AG08395 (cell line): ENCODE data around the gene ZBTB47.

Source experiments
- DNase-seq: peaks from one replicate; pipeline ENCODE4 v3.0.0; 2012; ENCODE audit warnings: mixed read lengths, low spot score

ZBTB47 gene

DNA sequence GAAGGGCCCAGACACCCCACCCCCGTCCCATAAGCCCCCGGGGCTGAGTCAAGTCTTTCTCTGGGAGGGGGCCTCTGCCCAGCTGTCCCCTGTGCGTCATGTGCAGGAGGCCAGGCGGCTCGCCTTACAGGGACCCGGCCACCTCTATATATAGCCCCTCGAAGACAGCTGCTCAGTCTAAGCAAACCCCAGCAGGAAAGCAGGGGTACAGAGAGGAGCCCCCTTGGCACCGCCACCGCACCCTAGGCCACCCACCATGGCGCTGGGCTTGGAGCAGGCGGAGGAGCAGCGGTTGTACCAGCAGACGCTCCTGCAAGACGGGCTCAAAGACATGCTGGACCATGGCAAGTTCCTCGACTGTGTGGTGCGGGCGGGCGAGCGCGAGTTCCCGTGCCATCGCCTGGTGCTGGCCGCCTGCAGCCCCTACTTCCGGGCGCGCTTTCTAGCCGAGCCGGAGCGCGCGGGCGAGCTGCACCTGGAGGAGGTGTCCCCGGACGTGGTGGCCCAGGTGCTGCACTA, 31.9 kb downstream of the ZBTB47 start, which contains the start of gene KLHL40:
Gene KLHL40, plus strand, starts transcription at position 175 of the 519 bp plus-strand sequence. Its CDS starts 82 bp downstream, at position 257.
- DNase-seq, result no peak

DNA sequence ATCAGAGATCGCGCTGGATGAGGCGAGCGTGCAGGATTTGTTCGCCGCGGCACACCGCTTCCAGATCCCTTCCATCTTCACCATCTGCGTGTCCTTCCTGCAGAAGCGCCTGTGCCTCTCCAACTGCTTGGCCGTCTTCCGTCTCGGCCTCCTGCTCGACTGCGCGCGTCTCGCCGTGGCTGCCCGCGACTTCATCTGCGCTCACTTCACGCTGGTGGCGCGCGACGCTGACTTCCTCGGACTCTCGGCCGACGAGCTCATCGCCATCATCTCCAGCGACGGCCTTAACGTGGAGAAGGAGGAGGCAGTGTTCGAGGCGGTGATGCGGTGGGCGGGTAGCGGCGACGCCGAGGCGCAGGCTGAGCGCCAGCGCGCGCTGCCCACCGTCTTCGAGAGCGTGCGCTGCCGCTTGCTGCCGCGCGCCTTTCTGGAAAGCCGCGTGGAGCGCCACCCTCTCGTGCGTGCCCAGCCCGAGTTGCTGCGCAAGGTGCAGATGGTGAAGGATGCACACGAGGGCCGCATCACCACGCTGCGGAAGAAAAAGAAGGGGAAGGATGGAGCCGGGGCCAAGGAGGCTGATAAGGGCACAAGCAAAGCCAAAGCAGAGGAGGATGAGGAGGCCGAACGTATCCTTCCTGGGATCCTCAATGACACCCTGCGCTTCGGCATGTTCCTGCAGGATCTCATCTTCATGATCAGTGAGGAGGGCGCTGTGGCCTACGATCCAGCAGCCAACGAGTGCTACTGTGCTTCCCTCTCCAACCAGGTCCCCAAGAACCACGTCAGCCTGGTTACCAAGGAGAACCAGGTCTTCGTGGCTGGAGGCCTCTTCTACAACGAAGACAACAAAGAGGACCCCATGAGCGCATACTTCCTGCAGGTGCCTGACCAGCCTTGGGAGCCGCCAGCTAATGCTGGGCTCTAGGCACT, 32.7 kb downstream of the ZBTB47 start:
- DNase-seq, result no peak

DNA sequence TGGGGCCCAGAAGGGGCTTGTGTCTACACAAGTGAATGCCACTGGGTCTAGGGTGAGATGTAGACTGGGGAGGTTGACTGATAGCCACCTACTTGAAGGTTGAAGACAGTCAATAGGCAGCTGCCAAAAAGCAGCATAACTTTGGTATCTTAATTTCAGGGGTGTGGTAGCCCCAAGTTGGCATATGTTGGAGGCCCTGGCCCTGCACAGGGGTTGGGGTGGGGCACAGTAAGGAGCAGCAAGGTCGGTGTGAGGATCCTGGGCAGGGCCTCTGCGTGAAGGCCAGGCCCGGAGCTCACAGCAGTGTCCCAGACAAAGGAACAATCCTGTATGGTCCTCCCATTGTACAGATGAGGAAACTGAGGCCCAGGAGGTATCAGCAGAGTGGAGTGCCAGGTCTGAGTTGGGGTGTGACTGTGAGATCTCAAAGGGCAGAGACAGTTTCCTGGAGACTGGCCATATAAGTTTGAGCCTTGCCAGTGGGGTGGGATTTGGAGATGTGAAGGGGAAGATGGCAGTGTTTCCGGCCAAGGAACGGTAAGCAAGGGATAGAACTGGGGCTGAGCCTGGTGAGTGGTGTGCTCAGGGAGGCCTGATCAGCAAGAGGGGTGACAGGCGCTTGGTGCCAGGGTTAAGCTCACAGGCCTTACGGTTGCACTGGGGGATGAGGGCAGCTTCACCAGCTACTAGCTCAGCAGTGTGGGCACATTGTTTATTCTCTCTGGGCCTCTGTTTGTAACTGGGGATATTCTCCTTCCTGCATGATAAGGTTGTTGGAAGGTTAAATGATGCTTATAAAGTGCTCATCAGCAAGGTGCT, 33.5 kb downstream of the ZBTB47 start:
- DNase-seq, result no peak

DNA sequence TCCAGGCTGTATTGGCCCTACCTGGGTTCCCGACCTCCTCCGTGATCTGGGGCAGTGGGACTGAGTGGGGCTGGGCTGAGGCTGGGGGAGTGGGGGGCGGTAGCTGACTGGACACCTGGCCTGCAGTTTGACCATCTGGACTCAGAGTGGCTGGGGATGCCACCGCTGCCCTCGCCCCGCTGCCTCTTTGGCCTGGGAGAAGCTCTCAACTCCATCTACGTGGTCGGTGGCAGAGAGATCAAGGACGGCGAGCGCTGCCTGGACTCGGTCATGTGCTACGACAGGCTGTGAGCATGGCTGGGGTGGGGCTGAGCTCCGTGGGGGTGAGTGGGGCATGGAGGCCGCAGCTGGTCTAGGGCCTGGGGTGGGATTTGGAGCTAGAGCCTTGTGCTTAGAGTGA, 34.5 kb downstream of the ZBTB47 start:
- no peak for DNase-seq

DNA sequence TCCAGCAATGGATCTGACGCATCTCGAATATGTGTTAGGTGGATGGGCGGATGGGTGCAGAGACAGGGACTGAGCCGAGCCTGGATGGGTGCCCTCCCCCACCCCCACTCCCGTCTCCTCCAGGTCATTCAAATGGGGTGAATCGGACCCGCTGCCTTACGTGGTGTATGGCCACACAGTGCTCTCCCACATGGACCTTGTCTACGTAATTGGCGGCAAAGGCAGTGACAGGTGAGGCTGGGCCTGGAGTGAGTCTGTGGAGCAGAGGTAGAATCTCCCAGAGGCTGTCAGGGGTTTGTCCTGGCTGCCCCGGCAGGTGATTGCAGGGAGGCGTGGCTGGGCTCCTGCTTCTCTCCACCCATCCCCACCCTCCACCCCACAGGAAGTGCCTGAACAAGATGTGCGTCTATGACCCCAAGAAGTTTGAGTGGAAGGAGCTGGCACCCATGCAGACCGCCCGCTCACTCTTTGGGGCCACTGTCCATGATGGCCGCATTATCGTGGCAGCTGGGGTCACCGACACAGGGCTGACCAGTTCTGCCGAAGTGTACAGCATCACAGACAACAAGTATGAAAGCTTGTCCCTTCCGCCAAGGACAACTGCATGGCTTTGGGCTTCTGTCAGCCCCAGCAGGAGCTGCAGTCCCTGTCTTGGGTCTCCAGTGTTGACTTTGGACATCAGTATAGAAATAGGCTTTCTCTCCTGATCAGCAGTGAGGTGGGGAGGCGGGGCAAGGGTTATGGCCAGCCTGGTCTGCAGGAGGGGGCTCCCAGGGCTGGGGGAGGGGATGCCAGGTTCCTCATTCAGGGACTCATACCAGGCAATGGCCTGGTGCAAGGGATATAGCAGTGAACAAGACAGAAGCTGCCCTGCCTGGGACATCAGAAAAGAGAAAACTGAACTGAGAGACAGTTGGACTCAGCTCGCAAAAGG, 35.3 kb downstream of the ZBTB47 start:
- DNase-seq, result no peak

DNA sequence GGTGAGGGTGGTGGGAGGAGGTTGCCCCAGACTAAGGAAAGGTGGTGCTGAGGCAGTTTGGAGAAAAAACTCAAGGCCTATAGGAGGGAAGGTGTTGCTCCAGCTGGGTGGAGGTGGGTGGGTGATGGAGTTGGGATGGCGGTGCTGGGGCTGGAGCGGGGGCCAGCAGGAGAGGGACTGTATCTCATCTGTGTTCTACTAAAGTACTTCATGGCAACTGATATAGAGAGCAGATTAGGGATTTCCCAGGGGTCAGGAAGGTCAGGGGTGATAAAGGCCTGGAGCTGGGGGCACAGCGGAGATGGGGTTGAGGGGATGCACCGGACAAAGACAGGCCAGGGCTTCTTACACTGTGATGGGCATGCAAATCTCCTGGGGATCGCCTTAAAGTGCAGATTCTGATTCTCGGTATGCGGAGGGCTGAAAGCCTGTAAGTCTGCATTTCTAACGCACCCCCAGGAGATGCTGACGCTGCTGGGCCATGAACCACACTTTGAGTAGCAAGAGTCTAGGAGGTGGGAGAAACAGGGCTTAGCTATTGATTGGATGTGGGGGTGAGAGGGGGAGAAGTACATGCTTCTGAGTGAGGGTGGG, 36.0 kb downstream of the ZBTB47 start:
- DNase-seq, result no peak

DNA sequence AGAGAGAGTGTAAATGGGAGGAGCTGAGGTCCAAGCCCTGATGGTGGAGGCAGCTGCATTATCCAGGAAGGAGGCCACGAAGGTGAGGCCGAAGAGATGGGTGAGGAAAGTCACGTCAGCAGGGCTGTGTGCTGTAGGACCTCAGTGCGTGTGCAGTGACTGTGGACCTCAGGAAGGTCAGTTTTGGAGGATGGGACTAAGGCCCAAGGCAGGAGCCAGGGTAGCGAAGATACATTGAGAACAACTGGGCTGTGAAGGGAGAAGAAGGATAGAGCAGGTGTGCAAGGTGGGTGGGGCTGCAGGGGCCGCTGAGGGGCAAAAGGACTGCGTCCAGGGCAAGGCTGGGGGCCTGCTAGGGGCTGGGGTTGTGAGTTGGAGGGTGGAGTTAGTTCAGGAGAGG, 36.7 kb downstream of the ZBTB47 start:
- no peak for DNase-seq

DNA sequence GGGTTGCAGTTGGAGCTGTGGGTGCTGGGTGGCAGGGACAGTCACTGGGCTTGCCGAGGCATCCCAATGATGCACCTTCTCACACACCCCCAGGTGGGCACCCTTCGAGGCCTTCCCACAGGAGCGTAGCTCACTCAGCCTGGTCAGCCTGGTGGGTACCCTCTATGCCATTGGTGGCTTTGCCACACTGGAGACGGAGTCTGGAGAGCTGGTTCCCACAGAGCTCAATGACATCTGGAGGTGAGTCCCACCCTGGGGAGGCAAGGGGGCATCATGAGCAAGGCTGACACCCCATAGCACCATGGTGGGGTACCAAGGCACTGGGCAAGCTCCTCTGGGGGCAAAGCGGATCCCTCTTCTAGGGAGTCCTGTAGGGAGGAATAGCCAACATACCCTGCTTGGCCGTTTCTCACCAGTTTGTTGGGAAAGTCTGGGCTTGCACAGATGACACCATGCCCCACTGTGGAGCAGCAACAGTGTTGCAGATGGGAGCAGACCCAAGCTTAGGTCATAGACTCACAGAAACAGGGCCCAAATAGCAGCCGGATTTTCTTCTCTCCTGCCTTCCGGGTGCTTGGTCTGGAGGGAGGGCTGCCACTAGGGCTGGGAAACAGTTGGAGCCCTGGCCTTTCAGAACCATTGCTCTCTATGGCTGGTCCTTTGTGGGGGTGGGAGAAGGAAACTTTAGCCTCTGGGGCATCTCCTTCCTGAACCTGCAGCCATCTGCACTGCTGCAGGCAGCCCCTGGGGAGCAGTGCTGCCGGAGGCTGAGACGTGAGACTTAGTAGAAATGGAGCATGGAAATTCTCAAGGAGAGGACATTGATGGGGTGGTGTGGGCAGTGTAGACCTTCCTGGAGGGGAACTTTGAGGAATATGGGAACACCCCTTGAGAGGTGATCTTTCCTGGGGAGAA, 37.5 kb downstream of the ZBTB47 start:
- no peak for DNase-seq

DNA sequence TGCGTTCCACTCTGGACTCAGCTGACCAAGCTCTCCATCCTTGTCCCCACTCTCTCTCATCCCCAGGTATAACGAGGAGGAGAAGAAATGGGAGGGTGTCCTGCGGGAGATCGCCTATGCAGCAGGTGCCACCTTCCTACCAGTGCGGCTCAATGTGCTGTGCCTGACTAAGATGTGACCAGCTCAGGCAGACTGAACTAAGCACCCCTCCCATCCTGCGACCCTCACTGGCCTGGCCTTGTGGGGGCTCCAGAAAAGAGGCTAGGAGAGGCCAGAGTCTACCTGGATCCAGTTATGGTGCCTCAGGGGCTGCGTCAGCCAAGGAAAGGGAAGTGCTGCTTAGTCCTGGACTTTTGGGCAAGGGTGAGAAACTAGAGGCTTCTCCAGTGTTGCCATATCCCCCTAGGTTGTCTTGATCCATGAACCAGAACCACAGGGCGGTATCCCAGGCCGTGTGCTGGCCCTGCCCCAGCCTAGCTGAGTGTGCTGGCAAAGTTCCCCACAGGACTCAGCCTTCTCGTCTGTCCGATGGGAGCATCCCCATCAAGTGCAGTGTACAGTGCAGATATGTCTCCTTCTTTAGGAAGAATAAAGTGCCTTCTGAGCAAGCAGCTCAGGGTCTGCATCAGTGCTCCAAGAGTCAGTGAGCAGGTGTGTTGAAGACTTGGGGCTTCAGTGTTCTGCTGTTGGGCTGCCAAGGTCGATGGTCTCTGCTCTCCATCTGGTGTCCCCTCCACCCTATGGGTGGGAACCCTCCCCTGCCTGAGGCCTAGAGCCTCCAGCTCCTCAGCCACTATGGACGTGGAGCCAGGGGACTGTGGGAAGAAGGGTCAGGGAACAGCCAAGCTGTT, 38.5 kb downstream of the ZBTB47 start:
- DNase-seq, result no peak

DNA sequence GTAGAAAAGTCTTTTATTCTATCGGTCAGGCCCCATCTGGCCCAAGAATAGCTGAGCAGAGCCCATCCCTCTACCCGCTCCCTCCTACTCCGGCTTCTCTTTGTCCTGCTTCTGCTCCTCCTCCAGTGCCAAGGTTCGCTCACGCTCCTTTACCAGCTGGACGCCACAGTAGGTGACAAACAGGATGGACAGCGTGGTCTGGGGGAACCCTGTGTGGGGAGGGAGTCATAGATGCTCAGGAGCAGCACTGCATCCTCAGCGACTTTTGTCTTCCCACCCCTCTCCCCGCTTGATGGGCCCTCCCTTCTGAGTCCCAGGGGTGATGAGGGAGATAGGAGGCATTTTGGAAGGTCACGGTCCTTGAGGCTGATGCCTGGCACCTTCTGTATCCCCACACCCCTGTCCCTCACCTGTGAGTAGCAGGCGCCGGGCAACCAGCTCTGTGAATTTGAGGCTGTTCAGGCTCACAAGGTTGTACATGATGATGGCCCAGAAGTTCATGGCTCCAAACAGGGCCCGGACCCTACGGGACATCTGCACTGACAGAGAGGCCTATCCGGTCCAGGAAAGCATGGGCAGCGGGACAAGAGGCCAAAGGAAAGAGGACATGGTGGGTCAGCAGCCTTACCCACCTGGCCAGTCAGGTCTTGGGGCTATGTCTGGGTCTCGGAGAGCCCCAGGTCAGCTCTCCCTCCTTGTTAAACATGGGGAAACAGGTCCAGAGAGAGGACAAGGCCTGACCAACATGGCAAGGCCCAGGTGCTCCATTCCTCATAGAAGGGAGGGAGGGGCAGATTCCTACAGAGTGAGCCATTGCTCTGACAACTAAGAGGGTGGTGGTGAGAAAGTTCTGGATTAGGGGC, 39.4 kb downstream of the ZBTB47 start:
- DNase-seq, result no peak

DNA sequence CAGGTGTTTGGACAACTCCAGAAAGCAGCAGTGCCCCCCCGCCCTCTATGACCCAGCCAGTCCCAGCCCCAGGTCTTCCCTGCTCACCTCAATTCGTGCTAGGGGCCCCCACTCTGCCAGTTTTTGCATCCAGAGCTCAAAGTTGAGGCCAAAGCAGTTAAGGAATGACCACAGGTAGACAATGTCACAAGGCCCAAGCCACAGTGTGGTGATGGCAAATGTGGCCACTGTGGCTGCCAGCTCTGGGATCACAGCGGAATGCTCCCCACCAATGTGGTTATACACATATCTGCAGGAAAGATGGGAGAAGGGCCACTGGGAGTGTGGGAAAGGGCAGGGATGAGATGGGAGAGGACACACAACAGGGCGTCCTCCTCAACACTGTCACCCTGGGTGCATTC, 40.0 kb downstream of the ZBTB47 start:
- no peak for DNase-seq

DNA sequence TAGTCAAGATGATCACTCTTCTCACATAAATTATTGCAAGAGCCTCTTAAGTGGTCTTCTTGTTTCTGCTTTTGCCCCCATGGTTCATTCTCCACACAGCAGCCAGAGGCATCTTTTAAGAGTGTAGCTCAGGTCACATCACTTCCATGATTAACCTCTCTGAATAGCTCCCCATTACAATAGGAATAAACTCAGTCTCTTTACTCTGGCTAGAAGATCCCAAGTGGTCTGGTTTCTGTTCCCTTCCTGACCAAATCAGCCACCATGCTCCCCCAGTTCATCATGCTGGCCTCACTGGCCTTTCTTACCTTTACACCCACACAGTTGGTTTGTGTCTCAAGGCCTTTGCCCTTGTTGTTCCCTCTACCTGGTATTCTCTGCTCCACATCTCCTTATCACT, 40.9 kb downstream of the ZBTB47 start:
- no peak for DNase-seq

DNA sequence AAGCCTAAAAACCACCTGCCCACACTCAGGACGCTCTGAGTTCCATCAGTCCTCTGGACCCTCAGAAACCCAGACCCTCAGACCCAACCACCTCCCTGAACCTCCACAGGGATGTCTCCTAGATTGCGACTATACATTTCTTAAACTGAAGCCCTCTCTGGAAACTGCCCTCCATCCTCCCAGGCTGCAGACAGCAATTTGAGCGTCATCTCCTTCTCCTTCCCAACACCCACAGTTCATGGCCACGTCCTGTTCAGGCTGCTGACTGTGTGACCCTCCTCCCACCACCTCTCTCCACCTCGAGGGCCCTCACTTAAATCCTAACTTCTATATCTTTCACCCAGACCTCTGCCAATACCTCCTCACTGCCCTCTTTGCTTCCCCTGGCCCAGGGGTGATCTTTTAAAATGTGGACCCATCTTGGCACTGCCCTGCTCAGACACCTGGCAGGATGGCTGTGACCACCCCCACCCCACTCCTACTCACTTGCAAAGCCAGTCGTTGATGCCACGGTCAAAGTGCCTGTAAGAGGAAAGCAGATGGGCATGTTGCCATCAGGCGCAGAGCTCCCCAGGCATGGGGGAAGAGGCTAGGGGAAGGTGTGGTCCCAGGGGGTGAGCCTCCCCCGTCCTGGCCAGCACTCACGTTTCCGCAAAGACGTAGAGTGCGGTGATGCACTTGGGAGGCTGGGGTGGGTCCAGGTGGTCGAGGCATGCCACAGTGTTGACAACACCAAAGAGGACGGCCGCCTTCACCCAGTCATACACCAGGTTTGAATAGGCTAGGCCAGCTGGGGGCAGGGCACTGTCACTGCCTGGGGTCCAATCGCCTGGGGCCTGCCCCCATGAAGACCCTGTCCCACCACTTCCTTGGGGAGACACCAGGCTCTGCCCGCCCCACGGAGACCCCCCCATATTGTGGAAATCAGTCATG, 43.1 kb downstream of the ZBTB47 start:
- DNase-seq, result no peak

DNA sequence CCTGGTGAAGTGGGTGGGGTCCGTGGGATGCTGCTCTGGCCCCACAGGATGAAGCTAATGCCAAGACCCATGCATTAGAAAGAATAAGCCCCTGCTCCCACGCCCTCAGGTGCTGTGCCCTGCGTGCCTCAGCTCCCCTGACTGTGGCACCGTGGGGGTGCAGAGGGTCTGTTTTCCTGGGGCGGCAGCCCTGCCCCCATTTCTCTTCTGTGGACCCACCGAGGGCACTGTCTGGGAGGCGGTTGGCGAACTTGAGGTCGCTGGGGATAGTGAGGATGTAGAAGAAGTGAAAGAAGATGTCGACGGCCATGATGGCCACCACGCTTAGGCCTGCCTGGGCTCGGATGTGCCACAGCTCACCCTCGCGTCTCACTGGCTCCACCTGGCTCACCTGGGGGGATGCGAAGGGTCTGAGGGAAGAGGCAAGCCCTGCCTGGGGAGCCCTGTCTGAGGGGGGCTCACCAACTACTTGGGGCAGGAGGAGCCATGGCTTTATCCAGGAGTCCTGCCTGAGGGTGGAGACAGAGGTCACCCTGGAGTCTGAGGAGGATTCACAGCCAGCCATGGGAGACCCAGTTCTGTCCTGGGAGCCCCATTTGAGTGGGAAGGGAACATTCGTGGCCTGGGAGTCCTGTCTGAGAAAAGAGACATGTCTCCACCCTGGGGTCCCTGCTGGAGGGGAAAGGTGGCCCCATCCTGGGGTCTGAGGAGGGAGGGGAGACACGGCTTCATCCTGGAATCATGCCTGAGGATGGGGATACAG, 44.0 kb downstream of the ZBTB47 start:
- no peak for DNase-seq

DNA sequence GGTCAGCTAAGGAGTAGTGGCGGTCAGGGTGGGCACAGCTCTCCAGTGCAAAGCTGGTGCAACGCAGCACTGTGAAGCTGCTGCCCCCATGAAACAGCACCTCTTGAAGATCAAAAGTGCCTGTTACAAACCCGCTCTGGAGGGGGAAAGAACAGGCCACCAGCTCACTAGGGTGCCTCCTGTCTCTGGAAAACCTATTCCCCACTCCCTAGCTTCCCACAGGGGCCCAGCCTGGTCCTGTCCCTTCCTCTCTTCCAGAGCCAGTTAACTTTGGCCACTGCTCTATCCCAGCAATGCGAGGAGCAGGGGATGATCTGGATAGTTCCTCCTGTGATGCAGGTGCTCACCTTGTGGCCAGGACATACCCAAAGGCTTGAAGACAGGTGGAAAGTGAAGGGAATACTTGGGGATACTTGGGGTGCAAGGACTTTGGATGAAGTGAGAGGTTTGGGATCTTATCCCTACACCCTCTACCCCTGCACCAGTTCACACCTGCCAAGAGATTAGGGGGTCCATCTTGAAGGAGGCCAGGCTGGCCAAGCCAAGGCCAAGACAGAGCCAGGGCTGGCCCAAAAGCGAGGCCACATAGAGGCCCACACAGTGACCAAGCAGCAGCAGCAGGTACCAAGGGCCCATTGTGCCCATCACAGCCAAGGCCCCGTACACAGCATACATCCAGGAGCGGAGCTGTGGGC, 44.9 kb downstream of the ZBTB47 start:
- no peak for DNase-seq

DNA sequence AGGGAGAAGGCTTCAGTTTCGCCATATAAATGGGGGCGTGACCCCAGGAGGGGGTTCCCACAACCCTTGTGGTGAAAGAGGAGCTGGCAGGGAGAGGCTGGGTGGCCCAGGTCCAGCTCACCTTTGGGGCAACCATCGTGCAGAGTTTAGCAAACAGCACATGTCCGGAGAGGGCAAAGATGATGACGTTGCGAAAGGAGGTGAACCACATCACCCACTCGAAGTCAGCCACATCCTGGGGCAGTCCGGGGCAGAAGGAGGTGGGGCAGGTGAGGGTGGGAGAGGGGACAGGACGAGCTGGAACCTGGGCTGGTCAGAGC, 45.4 kb downstream of the ZBTB47 start:
- DNase-seq, result no peak
